Glomerular visceral epithelial cell (primary cell): Measurements from ENCODE around the gene PTPRN2.

Source experiments
- DNase-seq: peaks from one replicate; pipeline ENCODE4 v3.0.0-alpha.2; 2016; ENCODE audit errors: extremely low spot score

The PTPRN2 gene

GRCh38 chr7:157543276-157543675 is 1044.3 kb downstream of the PTPRN2 start:
- no peak for DNase-seq

DNA sequence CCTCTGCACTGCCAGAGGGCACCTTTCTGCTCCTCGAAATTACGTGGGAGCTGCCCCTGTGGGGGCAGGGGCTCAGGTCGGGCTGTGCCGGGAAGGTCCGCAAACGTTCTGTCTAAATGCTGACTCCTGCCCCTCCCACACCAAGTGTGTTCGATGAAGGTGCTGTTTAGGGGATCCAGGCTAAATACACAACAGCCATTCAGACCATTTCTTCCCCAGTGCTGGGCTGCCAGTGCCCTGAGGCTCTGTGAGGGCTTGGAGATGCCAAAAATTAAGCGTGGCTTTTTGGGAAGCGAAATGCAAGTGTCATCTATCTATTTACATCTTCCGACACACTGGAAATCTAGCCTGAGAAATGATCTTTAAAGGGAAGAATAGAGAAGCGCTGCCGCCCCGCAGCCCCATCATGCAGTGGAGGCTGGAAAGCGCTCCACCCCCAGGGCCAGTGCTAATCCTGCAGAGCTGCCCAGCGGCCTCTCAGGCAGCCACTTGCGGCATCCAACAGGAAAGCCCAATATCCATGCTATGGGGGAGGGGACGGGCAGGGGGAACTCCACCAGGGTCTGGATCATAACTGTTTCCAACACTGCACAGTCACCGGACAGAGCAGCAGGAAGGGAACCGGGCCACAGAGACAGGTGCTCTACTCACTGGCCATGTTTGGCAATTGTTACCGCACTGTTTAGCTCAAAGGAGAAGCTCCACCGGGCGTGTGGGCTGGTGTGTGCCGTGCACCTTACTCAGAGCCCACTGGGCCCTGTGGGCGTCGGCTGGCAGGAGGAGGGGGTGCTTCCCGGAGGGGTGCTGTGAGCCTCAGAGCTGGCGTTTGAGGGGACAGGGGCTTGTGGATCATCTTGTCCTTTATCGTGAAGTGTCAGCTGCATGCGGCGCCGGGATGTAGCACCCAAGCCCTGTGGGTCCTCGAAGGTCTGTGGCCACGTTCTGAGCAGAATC is 1045.3 kb downstream of the PTPRN2 start:
- no peak for DNase-seq

DNA sequence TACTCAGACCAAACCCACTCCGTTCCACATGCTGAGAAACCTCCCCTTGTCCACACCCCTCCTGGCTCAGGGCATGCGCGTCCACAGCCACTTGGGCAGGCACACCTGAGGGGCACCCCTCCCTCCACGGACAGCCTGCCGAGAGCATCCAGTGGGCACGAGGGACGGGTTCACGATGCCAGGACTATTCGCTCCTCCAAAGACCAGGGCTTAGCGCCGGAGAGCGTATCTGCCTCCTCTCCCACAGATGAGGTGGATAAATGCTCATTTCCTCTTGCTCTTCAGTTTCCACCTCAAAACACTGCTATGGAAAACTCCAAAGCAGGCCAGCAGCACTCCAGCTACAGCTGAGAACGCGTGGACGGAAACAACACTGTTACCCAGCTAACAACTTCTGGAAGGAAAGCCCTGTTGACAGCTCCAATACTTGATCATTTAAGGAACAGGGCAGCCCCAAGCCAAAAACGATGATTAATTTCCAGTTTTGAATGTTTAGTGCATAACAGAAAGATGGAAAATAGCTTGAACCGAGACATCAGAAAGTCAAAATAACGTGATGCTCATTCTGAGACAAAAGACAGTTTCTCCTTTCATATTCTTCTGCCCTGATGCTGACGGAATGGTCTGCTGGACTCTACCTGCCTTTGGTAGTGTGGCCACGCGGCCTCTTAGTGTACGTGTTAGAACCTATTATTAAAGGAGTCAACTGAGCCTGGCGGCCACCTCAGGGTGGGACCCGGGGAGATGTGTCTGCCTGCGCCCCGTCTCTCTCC is 1046.1 kb downstream of the PTPRN2 start:
- DNase-seq, result no peak

DNA sequence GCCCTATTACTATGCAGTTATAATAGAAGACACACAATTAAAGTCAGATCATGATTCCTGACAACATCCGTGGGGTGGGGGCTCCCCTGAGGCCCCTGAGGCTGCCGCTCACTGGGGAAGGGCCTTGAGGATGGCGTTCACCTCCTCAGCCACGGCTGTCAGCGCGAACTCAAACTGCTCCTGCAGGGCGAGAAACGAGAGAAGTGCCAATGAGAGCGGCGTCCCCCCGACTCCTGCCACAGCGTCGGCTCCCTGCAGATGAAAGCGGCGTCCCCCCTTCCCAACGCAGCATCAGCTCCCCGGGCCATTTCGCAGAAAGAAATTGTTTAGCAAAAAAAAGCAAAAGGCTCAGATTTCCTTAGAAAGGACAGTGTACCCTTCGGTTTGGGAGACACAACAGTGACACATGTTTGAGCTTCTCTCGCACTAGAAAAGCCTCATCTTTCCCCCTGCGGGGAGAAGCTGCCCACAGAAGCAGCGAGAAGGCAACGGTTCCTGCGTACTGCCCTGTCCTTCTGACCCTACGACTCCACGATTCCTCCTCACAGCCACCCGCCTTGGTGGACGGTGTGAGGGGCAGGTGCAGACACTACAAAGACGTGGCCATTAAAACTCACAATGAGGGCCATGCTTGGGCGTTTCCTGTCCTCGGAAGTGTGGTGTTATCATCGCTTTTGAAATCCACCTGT is 1046.9 kb downstream of the PTPRN2 start:
- no peak for DNase-seq

DNA sequence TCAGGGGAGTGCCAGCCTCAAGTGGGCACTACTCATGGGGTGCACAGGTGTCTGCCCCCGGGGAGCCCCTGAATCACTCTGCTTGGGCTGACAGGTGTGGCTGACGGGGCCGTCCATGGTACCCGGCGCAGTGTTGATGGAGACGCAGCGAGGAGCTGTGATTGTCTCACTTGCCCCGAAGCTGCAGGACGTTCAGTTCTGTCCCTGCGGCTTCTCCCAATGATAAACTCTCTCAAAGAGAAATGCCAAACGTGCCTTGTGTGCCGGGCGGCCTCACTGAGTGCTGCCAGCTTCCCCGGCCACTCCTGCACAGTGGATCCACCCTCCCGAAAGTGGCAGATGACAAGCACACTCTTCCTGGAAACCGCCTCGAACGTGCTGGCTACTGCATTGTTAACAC is 1047.6 kb downstream of the PTPRN2 start:
- no peak for DNase-seq

DNA sequence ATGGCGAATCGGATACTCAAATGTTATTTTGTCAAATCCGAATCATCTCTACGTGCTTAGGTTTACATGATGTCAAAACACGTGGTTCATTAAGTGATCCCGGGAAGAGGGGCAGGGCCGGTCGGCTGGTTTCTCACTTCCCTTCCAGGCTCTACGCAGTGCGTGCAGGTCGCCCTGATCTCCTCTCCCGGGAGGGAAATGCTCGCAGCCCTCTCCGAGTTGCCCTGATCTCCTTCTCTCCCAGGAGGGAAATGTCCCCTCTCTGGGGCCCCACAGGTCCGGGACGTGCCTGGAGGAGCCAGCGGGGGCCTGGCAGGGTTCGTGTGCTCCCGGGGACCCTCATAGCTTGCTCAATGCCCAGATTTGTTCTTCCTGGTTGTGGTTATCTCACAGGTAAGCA is 1048.1 kb downstream of the PTPRN2 start:
- DNase-seq, result no peak

- no peak for DNase-seq
Observed at GRCh38 chr7:157538735-157539134, 1048.9 kb downstream of the PTPRN2 start.

- no peak for DNase-seq
Observed at GRCh38 chr7:157538321-157538720, 1049.3 kb downstream of the PTPRN2 start.

DNA sequence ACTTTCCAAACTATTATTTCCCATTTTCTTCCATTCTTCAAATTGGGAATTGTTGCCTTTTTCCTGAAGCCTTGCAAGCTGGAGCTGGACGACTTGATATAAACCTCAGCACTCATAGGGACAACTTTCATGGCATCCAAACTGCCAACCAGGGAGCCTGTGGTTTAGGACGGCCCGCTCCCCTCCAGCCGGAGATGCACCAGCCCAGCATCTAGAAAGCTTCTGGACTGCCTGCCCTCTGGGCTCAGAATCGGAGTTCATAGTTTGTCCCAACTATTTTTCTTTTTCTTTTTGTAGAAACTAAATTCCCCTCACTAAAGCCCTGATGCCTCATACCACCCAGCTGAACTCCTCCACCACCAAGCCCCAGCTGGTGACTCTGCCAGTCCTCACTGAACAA is 1050.6 kb downstream of the PTPRN2 start:
- DNase-seq, result no peak

GRCh38 chr7:157532068-157532467 is 1055.6 kb downstream of the PTPRN2 start:
- DNase-seq, result no peak

- DNase-seq, result no peak
Observed at GRCh38 chr7:157529768-157530560, 1057.7 kb downstream of the PTPRN2 start.

- no peak for DNase-seq
Observed at GRCh38 chr7:157528785-157529341, 1058.8 kb downstream of the PTPRN2 start.

- no peak for DNase-seq
Observed at GRCh38 chr7:157527686-157528085, 1059.9 kb downstream of the PTPRN2 start.

GRCh38 chr7:157526913-157527634 is 1060.5 kb downstream of the PTPRN2 start:
- DNase-seq, result no peak

DNA sequence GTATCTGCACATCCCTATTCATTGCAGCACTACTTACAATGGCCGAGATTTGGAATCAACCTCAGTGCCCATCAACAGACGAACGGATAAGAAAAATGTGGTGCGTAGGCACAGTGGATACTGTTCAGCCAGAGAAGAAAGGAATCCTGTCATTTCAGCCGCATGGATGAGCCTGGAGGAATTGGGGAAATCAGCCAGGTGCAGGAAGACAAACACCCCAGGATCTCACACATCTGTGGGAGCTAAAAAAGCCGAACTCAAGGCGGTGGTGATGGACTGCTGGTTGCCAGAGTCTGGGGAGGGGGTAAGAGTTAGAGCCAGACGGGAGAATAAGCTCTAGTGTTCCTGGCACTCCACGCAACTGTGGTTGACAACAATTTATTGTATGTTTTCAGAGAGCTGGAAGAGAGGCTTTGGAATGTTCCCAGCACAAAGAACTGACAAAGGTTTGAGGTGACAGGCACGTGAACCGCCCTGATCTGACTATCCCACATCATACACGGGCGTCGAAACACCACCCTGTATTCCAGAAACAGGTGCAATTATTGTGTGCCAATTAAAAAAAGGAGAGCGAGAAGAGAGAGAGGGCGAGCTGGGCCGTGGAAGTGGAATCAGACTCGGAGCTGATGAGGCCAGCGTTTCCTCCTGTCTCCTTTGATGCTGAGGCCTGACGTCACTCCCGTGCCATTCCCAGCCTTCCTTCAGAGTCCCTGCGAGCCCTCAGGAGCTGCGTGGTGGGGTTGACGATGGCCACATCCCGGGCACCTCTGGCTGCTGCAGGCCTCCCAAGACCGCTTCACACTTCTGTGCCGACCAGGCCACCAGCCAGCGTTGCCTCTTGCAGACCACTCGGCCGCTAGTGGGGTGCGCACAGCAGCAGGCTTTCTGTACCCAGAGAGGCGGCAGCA is 1061.4 kb downstream of the PTPRN2 start:
- DNase-seq, result no peak

DNA sequence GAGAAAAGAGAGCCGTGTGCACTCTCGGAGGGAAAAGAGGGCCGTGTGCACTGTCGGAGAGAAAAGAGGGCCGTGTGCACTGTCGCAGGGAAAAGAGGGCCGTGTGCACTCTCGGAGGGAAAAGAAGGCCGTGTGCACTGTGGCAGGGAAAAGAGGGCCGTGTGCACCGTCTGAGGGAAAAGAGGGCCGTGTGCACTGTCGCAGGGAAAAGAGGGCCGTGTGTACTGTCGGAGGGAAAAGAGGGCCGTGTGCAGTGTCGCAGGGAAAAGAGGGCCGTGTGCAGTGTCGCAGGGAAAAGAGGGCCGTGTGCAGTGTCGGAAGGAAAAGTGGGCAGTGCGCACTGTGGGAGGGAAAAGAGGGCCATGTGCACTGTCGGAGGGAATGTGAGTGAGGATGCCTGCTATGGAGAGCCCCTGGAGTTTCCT is 1062.1 kb downstream of the PTPRN2 start:
- DNase-seq, result no peak

DNA sequence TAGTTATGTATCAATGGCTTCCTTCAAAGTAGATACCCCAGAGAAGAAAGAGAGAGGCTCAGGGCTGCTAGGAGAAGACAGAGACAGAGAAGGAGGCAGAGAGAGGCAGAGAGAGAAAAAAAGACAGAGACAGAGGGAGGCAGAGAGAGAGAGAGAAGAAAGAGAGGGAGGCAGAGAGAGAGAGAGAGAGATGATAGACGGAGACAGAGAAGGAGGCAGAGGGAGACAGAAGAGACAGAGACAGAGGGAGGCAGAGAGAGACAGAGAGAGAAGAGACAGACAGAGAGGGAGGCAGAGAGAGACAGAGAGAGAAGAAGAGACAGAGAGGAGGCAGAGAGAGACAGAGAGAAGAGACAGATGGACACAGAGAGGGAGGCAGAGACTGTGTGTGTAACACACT is 1062.9 kb downstream of the PTPRN2 start:
- DNase-seq, result no peak

GRCh38 chr7:157523766-157524421 is 1063.7 kb downstream of the PTPRN2 start:
- no peak for DNase-seq

DNA sequence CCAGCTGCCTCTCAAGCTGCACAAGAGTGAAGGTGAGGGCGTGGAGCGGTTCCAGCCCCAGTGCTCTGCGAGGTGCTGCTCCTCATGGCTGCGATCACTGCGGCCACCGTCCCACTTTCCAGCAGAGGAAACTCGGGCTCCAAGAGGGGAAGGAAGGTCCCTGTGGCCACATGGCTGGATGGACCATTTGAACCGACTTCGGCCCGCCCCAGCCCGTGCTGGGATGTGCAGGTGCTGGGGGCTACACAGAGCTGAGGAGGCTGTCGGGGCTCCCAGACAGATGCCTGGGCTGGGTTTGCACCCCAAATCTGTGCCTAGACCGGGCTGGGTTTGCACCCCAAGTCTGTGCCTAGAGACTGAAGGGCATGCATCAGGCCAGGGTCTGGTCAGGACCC is 1064.3 kb downstream of the PTPRN2 start:
- DNase-seq, result no peak
